WTC11 (cell line): Measurements from ENCODE around the gene ZBTB16. TPM values are rescaled to one million over a fixed set of nuclear protein-coding genes. Genes with fewer than 3 reads are reported as not detected.

Experiments
- ATAC-seq: fragments of 200-7000 bp; cut with Tn5 transposase; 2 replicates; pipeline ENCODE4 v1.10.0; 2021; ENCODE audit warnings: mild to moderate bottlenecking, moderate library complexity
- CTCF ChIA-PET: fragments of 300-600 bp; sonication (Branson Sonifier 250); formaldehyde crosslinking; loops from one replicate; lab custom pipeline; 2021; ENCODE audit warnings: antibody characterized with exemption; lab: Charles Lee
- POLR2A ChIA-PET: fragments of 350-600 bp; sonication (Branson Sonifier 250); formaldehyde crosslinking; loops from one replicate; lab custom pipeline; 2021; ENCODE audit warnings: antibody characterized with exemption; lab: Charles Lee
- DNase-seq: peaks from one replicate; pipeline ENCODE4 v3.0.0; 2021; ENCODE audit warnings: low spot score
- H3K27ac Mint-ChIP-seq: 2 replicates; pipeline ENCODE4 v1.8.0; 2021; ENCODE audit warnings: mixed read lengths
- H3K27me3 Mint-ChIP-seq: 2 replicates; pipeline ENCODE4 v1.8.0; 2021; ENCODE audit warnings: low read depth, mild to moderate bottlenecking, moderate library complexity, mixed read lengths
- H3K36me3 Mint-ChIP-seq: 2 replicates; pipeline ENCODE4 v1.8.0; 2021; ENCODE audit warnings: mixed read lengths
- H3K4me1 Mint-ChIP-seq: 2 replicates; pipeline ENCODE4 v1.8.0; 2022; ENCODE audit warnings: mixed read lengths
- H3K4me3 Mint-ChIP-seq: 2 replicates; pipeline ENCODE4 v1.8.0; 2021; ENCODE audit warnings: mild to moderate bottlenecking, moderate library complexity, mixed read lengths
- H3K9me3 Mint-ChIP-seq: 2 replicates; pipeline ENCODE4 v1.8.0; 2021; ENCODE audit warnings: mixed read lengths
- IRF2 ChIP-seq: sonication (generic); formaldehyde crosslinking; IDR thresholded peaks from 2 replicates; pipeline ENCODE4 v1.8.0; 2022; ENCODE audit warnings: low read depth, missing genetic modification reagents, borderline replicate concordance
- NFATC4 ChIP-seq: fragments of 250-450 bp; sonication (Bioruptor Pico); IDR thresholded peaks from 2 replicates; pipeline ENCODE4 v1.9.0; 2021; ENCODE audit warnings: mild to moderate bottlenecking
- PRRX2 ChIP-seq: fragments of 250-450 bp; sonication (Bioruptor Pico); IDR thresholded peaks from 2 replicates; pipeline ENCODE4 v1.8.0; 2021; ENCODE audit warnings: mild to moderate bottlenecking
- ZNF138 ChIP-seq: sonication (generic); formaldehyde crosslinking; conservative IDR thresholded peaks from 2 replicates; pipeline ENCODE4 v1.8.1; 2022; ENCODE audit warnings: mild to moderate bottlenecking, moderate library complexity, missing genetic modification reagents
- ZNF219 ChIP-seq: sonication (generic); formaldehyde crosslinking; IDR thresholded peaks from 2 replicates; pipeline ENCODE4 v1.8.0; 2023; ENCODE audit warnings: missing genetic modification reagents, mild to moderate bottlenecking, borderline replicate concordance
- ZNF232 ChIP-seq: sonication (generic); formaldehyde crosslinking; IDR thresholded peaks from 2 replicates; pipeline ENCODE4 v1.8.0; 2022; ENCODE audit warnings: mild to moderate bottlenecking, missing genetic modification reagents
- ZNF317 ChIP-seq: sonication (generic); formaldehyde crosslinking; IDR thresholded peaks from 2 replicates; pipeline ENCODE4 v1.8.1; 2023; ENCODE audit warnings: low read depth, mild to moderate bottlenecking, moderate library complexity, missing genetic modification reagents, borderline replicate concordance
- ZNF423 ChIP-seq: fragments of 250-450 bp; sonication (Bioruptor Pico); IDR thresholded peaks from 2 replicates; pipeline ENCODE4 v2.1.2; 2022; ENCODE audit warnings: mild to moderate bottlenecking, moderate library complexity
- total RNA-seq: library from RNA; stranded (reverse); gene quantifications from 3 replicates; pipeline ENCODE4 v1.2.3, GENCODE V29; 2021
- TF ChIP-seq, protein P1 (sequence below): fragments of 250-450 bp; sonication (Bioruptor Pico); IDR thresholded peaks from 2 replicates; pipeline ENCODE4 v1.9.0; 2021; ENCODE audit warnings: mild to moderate bottlenecking, borderline replicate concordance
- TF ChIP-seq, protein P2 (sequence below): fragments of 250-450 bp; sonication (Bioruptor Pico); IDR thresholded peaks from 2 replicates; pipeline ENCODE4 v1.9.0; 2021; ENCODE audit warnings: moderate library complexity, mild to moderate bottlenecking, inconsistent platforms, borderline replicate concordance
- TF ChIP-seq, protein P3 (sequence below): sonication (generic); formaldehyde crosslinking; IDR thresholded peaks from 2 replicates; pipeline ENCODE4 v1.8.1; 2023; ENCODE audit warnings: mild to moderate bottlenecking, missing genetic modification reagents
- TF ChIP-seq, protein P4 (sequence below): sonication (generic); formaldehyde crosslinking; IDR thresholded peaks from 2 replicates; pipeline ENCODE4 v1.8.1; 2022; ENCODE audit warnings: low read depth, mild to moderate bottlenecking, moderate library complexity, missing genetic modification reagents, borderline replicate concordance
- TF ChIP-seq, protein P5 (sequence below): sonication (generic); formaldehyde crosslinking; IDR thresholded peaks from 2 replicates; pipeline ENCODE4 v1.8.0; 2023; ENCODE audit warnings: missing genetic modification reagents
- TF ChIP-seq, protein P6 (sequence below): sonication (generic); formaldehyde crosslinking; IDR thresholded peaks from 2 replicates; pipeline ENCODE4 v1.8.0; 2022; ENCODE audit warnings: missing genetic modification reagents
- TF ChIP-seq, protein P7 (sequence below): sonication (generic); formaldehyde crosslinking; IDR thresholded peaks from 2 replicates; pipeline ENCODE4 v1.8.1; 2023; ENCODE audit warnings: mild to moderate bottlenecking, missing genetic modification reagents, moderate library complexity
- TF ChIP-seq, protein P8 (sequence below): sonication (generic); formaldehyde crosslinking; IDR thresholded peaks from 2 replicates; pipeline ENCODE4 v1.8.0; 2023; ENCODE audit warnings: mild to moderate bottlenecking, missing genetic modification reagents

ZBTB16 gene
- total RNA-seq, 1 experiment from 2014 or later, result 0.57 TPM

DNA sequence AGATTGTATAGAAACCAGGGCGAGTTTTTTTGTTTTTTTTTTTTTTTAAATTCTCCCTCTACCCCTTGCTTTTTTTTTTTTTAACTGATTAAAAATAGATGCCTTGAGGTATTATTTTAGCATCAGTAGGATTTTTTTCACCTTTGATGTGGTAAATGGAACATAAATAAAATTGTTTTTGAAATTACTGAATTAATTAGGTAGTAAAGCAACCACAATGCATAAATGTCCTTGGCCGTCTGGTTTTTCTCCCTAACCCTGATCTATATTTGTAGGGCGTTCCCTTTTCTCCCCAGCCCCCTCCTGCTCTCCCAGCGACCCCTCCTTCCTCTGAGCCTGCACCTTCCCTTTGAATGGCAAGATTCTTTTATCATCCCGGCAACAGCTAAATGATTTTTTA is 107.8 kb downstream of the ZBTB16 start:
- TF ChIP-seq ZNF219 (CRISPR knock-in tag) (no peak), ZNF138 (no peak), IRF2 (CRISPR knock-in tag) (no peak)
- TF ChIP-seq, protein P1, sequence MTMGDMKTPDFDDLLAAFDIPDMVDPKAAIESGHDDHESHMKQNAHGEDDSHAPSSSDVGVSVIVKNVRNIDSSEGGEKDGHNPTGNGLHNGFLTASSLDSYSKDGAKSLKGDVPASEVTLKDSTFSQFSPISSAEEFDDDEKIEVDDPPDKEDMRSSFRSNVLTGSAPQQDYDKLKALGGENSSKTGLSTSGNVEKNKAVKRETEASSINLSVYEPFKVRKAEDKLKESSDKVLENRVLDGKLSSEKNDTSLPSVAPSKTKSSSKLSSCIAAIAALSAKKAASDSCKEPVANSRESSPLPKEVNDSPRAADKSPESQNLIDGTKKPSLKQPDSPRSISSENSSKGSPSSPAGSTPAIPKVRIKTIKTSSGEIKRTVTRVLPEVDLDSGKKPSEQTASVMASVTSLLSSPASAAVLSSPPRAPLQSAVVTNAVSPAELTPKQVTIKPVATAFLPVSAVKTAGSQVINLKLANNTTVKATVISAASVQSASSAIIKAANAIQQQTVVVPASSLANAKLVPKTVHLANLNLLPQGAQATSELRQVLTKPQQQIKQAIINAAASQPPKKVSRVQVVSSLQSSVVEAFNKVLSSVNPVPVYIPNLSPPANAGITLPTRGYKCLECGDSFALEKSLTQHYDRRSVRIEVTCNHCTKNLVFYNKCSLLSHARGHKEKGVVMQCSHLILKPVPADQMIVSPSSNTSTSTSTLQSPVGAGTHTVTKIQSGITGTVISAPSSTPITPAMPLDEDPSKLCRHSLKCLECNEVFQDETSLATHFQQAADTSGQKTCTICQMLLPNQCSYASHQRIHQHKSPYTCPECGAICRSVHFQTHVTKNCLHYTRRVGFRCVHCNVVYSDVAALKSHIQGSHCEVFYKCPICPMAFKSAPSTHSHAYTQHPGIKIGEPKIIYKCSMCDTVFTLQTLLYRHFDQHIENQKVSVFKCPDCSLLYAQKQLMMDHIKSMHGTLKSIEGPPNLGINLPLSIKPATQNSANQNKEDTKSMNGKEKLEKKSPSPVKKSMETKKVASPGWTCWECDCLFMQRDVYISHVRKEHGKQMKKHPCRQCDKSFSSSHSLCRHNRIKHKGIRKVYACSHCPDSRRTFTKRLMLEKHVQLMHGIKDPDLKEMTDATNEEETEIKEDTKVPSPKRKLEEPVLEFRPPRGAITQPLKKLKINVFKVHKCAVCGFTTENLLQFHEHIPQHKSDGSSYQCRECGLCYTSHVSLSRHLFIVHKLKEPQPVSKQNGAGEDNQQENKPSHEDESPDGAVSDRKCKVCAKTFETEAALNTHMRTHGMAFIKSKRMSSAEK, result no peak
- TF ChIP-seq, protein P2, sequence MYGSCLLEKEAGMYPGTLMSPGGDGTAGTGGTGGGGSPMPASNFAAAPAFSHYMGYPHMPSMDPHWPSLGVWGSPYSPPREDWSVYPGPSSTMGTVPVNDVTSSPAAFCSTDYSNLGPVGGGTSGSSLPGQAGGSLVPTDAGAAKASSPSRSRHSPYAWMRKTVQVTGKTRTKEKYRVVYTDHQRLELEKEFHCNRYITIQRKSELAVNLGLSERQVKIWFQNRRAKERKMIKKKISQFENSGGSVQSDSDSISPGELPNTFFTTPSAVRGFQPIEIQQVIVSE, result no peak
- POLR2A ChIA-PET, result interaction anchor here (0.5 to 0.6 kb wide), 3 partner anchors 109 to 1752 kb away, joined by 3 to 7 read pairs (median 4); no protein-coding TSS in a partner anchor
- no peaks in the 10 kb centered on the region for H3K9me3 Mint-ChIP-seq
- H3K27ac Mint-ChIP-seq, result no peak overlapping the region
- no peak for DNase-seq
- no peaks in the 10 kb centered on the region for H3K36me3 Mint-ChIP-seq
- no peaks in the 10 kb centered on the region for H3K27me3 Mint-ChIP-seq
- no peak overlapping the region for H3K4me3 Mint-ChIP-seq
- H3K4me1 Mint-ChIP-seq, result peaks cover 30% of the 10 kb centered on the region
- no peak for ATAC-seq
- CTCF ChIA-PET, result interaction anchor here (0.8 to 1.3 kb wide), 4 partner anchors 13 to 94 kb away, joined by 3 to 5 read pairs (median 3); no protein-coding TSS in a partner anchor

DNA sequence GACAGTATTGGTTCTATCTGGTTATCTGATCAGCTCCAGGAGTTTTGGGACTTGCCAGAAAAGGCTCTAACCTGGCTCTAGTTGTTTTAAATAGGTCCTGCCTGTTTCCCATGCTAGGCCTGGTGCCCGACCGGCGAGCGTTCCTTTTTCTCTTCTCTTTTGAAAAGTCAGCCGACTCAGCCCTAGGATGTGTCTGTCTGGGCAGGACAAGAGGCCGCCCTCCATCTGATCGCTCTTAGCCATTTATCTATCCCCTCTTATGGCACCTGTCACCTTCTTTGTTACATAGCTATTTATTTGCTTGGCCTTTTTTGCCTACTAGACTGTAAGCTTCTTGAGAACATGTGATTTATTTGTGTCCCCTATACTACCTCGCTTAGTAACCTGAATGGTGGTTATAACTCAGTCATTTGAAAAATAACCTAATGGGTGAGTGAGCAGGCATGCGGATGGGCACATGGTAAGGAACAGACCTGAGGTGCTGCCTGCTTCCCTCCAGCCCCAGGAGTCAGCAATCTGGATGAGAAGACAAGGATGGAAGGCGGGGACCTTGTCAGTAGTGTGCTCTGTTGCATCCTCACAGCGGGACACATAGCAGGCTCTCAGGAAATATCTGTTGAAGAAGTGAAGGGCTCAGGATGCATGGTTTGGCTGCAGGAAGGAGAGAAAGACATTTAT is 108.4 kb downstream of the ZBTB16 start:
- Mint-ChIP-seq H3K9me3 (no peaks in the 10 kb centered on the region), H3K27me3 (no peaks in the 10 kb centered on the region), H3K4me3 (no peak overlapping the region)
- TF ChIP-seq ZNF232 (CRISPR knock-in tag) (no peak), ZNF423 (CRISPR knock-in tag) (no peak), PRRX2 (no peak), NFATC4 (no peak), ZNF317 (no peak)
- TF ChIP-seq, protein P3, sequence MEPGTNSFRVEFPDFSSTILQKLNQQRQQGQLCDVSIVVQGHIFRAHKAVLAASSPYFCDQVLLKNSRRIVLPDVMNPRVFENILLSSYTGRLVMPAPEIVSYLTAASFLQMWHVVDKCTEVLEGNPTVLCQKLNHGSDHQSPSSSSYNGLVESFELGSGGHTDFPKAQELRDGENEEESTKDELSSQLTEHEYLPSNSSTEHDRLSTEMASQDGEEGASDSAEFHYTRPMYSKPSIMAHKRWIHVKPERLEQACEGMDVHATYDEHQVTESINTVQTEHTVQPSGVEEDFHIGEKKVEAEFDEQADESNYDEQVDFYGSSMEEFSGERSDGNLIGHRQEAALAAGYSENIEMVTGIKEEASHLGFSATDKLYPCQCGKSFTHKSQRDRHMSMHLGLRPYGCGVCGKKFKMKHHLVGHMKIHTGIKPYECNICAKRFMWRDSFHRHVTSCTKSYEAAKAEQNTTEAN (CRISPR knock-in tag), result no peak
- TF ChIP-seq, protein P4, sequence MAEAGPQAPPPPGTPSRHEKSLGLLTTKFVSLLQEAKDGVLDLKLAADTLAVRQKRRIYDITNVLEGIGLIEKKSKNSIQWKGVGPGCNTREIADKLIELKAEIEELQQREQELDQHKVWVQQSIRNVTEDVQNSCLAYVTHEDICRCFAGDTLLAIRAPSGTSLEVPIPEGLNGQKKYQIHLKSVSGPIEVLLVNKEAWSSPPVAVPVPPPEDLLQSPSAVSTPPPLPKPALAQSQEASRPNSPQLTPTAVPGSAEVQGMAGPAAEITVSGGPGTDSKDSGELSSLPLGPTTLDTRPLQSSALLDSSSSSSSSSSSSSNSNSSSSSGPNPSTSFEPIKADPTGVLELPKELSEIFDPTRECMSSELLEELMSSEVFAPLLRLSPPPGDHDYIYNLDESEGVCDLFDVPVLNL (CRISPR knock-in tag), result no peak
- TF ChIP-seq, protein P5, sequence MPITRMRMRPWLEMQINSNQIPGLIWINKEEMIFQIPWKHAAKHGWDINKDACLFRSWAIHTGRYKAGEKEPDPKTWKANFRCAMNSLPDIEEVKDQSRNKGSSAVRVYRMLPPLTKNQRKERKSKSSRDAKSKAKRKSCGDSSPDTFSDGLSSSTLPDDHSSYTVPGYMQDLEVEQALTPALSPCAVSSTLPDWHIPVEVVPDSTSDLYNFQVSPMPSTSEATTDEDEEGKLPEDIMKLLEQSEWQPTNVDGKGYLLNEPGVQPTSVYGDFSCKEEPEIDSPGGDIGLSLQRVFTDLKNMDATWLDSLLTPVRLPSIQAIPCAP (CRISPR knock-in tag), result no peak
- TF ChIP-seq, protein P6, sequence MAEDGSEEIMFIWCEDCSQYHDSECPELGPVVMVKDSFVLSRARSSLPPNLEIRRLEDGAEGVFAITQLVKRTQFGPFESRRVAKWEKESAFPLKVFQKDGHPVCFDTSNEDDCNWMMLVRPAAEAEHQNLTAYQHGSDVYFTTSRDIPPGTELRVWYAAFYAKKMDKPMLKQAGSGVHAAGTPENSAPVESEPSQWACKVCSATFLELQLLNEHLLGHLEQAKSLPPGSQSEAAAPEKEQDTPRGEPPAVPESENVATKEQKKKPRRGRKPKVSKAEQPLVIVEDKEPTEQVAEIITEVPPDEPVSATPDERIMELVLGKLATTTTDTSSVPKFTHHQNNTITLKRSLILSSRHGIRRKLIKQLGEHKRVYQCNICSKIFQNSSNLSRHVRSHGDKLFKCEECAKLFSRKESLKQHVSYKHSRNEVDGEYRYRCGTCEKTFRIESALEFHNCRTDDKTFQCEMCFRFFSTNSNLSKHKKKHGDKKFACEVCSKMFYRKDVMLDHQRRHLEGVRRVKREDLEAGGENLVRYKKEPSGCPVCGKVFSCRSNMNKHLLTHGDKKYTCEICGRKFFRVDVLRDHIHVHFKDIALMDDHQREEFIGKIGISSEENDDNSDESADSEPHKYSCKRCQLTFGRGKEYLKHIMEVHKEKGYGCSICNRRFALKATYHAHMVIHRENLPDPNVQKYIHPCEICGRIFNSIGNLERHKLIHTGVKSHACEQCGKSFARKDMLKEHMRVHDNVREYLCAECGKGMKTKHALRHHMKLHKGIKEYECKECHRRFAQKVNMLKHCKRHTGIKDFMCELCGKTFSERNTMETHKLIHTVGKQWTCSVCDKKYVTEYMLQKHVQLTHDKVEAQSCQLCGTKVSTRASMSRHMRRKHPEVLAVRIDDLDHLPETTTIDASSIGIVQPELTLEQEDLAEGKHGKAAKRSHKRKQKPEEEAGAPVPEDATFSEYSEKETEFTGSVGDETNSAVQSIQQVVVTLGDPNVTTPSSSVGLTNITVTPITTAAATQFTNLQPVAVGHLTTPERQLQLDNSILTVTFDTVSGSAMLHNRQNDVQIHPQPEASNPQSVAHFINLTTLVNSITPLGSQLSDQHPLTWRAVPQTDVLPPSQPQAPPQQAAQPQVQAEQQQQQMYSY (CRISPR knock-in tag), result no peak
- TF ChIP-seq, protein P7, sequence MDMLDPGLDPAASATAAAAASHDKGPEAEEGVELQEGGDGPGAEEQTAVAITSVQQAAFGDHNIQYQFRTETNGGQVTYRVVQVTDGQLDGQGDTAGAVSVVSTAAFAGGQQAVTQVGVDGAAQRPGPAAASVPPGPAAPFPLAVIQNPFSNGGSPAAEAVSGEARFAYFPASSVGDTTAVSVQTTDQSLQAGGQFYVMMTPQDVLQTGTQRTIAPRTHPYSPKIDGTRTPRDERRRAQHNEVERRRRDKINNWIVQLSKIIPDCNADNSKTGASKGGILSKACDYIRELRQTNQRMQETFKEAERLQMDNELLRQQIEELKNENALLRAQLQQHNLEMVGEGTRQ (CRISPR knock-in tag), result no peak
- TF ChIP-seq, protein P8, sequence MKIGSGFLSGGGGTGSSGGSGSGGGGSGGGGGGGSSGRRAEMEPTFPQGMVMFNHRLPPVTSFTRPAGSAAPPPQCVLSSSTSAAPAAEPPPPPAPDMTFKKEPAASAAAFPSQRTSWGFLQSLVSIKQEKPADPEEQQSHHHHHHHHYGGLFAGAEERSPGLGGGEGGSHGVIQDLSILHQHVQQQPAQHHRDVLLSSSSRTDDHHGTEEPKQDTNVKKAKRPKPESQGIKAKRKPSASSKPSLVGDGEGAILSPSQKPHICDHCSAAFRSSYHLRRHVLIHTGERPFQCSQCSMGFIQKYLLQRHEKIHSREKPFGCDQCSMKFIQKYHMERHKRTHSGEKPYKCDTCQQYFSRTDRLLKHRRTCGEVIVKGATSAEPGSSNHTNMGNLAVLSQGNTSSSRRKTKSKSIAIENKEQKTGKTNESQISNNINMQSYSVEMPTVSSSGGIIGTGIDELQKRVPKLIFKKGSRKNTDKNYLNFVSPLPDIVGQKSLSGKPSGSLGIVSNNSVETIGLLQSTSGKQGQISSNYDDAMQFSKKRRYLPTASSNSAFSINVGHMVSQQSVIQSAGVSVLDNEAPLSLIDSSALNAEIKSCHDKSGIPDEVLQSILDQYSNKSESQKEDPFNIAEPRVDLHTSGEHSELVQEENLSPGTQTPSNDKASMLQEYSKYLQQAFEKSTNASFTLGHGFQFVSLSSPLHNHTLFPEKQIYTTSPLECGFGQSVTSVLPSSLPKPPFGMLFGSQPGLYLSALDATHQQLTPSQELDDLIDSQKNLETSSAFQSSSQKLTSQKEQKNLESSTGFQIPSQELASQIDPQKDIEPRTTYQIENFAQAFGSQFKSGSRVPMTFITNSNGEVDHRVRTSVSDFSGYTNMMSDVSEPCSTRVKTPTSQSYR, result no peak

More for the DNA sequence above, 108.4 kb downstream of the ZBTB16 start:
- Mint-ChIP-seq H3K4me1 (peaks cover 28% of the 10 kb centered on the region), H3K27ac (no peak overlapping the region), H3K36me3 (no peaks in the 10 kb centered on the region)
- ATAC-seq (no peak), DNase-seq (no peak)
- POLR2A ChIA-PET, result interaction anchor here (0.5 to 0.6 kb wide), 2 partner anchors 109 to 165 kb away, joined by 4 to 7 read pairs; no protein-coding TSS in a partner anchor
- CTCF ChIA-PET, result interaction anchor here (1.1 to 1.3 kb wide), 2 partner anchors 13 to 40 kb away, joined by 3 read pairs; no protein-coding TSS in a partner anchor
